ENCODE measurements around the gene CRYBA4. TPM values are rescaled to one million over a fixed set of nuclear protein-coding genes. Genes with fewer than 3 reads are reported as not detected.

The CRYBA4 gene
- total and polyA plus RNA-seq, 10 of the 15 experiments (the other 5 are each of a cell fraction or from before 2014, with no cell fraction given): 0.12 to 0.17 TPM; not detected in 8

DNA sequence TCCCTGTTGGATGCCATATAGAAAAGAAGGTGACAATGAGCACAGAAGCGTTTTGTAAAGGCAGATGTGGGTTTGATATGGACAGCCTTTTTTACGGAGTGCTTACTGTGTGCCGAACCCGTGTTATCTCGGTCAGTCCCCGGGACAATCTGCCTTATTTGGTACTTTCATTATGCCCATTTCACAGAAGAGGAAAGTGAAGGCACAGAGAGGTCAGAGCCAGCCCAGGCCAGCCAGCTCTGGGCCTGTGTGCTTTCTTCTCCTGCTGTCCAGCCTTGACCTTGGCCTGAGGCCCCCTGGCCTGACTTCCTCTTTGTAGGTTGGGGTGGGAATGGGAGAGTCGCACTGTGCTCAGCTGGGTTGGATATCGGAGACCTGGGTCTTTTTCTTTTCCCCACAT is 3.3 kb upstream of the CRYBA4 start:
- TF ChIP-seq SMC3 (IDR thresholded peaks at IDR 0.05; ENCODE audit: borderline replicate concordance, low read length) (no peak), RUNX3 (IDR thresholded peaks at IDR 0.05; ENCODE audit: low read length) (no peak), JUNB (IDR thresholded peaks at IDR 0.05) (no peak), RAD51 (IDR thresholded peaks at IDR 0.05) (no peak), ZNF384 (IDR thresholded peaks at IDR 0.05; ENCODE audit: borderline replicate concordance, low read depth, low read length) (no peak), NR2C1 (IDR thresholded peaks at IDR 0.05) (no peak), KAT2A (conservative IDR thresholded peaks at IDR 0.05; ENCODE audit: control insufficient read depth, low read depth, low read length) (no peak), BRCA1 (IDR thresholded peaks at IDR 0.05; ENCODE audit: low read depth, low read length) (no peak), RBBP5 (conservative IDR thresholded peaks at IDR 0.05) (no peak), FOS (IDR thresholded peaks at IDR 0.05; ENCODE audit: borderline replicate concordance, extremely low read depth, insufficient read length) (no peak), IKZF2 (IDR thresholded peaks at IDR 0.05) (no peak), EED (IDR thresholded peaks at IDR 0.05; ENCODE audit: low read depth) (no peak), SPI1 (IDR thresholded peaks at IDR 0.05; ENCODE audit: borderline replicate concordance, insufficient read depth, low read depth, low read length) (no peak)
- TF ChIP-seq, protein P1, sequence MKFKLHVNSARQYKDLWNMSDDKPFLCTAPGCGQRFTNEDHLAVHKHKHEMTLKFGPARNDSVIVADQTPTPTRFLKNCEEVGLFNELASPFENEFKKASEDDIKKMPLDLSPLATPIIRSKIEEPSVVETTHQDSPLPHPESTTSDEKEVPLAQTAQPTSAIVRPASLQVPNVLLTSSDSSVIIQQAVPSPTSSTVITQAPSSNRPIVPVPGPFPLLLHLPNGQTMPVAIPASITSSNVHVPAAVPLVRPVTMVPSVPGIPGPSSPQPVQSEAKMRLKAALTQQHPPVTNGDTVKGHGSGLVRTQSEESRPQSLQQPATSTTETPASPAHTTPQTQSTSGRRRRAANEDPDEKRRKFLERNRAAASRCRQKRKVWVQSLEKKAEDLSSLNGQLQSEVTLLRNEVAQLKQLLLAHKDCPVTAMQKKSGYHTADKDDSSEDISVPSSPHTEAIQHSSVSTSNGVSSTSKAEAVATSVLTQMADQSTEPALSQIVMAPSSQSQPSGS (IDR thresholded peaks at IDR 0.05; ENCODE audit: low read length): no peak
- Histone ChIP-seq H2AFZ (ENCODE audit: control insufficient read depth, low read depth, low read length) (no peak overlapping the region), H3K36me3 (ENCODE audit: control insufficient read depth in 2 of 2, insufficient read depth in 2 of 2, low read length in 1 of 2) (no peaks in the 10 kb centered on the region), H3K9ac (ENCODE audit: control insufficient read depth, insufficient read depth, low read length) (no peak overlapping the region), H4K20me1 (ENCODE audit: control insufficient read depth, insufficient read depth) (no peaks in the 10 kb centered on the region), H3K4me2 (ENCODE audit: control insufficient read depth, insufficient read depth) (no peak overlapping the region), H3K79me2 (ENCODE audit: control insufficient read depth, insufficient read depth, low read length) (no peaks in the 10 kb centered on the region), H3K27me3 (replicated peaks in 1 of 2; ENCODE audit: control insufficient read depth in 2 of 2, insufficient read depth in 2 of 2, low read length in 1 of 2) (no peaks in the 10 kb centered on the region), H3K9me3 (replicated peaks; ENCODE audit: control insufficient read depth, insufficient read depth, low read length) (no peaks in the 10 kb centered on the region), H3K4me3 (no peak overlapping the region), H3K27ac (ENCODE audit: control insufficient read depth, insufficient read depth) (no peak overlapping the region), H3K4me1 (ENCODE audit: control insufficient read depth, insufficient read depth, low read length) (peaks cover 18% of the 10 kb centered on the region)
- ChIA-PET POLR2A (no interaction called here), CTCF (interaction anchor here (0.9 to 1.3 kb wide), 2 partner anchors 7 to 27 kb away, joined by 3 read pairs; no protein-coding TSS in a partner anchor), RAD21 (ENCODE audit: unreplicated experiment) (no interaction called here), SMC1A (ENCODE audit: uncharacterized antibody, unreplicated experiment) (no interaction called here)
- WGBS (ENCODE audit: insufficient coverage, insufficient replicate concordance, low lambda C conversion rate, missing lambda C conversion rate): 74% methylated on average over 8 of the region's 8 CpGs
- BruUV-seq (replicated peaks): no TSS peak
- FAIRE-seq: no peak
- intact Hi-C loops (cut with micrococcal nuclease; ENCODE audit: unreplicated experiment): no loop called here
- ATAC-seq: no peak
- in situ Hi-C loops (cut with MboI): no loop called here
- no peak for DNase-seq (ENCODE audit: low read depth, low spot score)
